Endothelial cell of umbilical vein (primary cell): Measurements from ENCODE around the gene TMEM203. TPM values are rescaled to one million over a fixed set of nuclear protein-coding genes. Genes with fewer than 3 reads are reported as not detected.

ENCODE experiments used
- BruUV-seq: library from RNA; stranded (reverse); fragments of 400-500 nt; replicated peaks from 2 replicates; lab custom pipeline; 2021; lab: Mats Ljungman, UMichigan
- CTCF ChIA-PET: fragments of 300-600, 350-600 bp; sonication (Branson Sonifier 250); formaldehyde crosslinking; loops from one replicate; lab custom pipeline; 2021; ENCODE audit warnings: antibody characterized with exemption, inconsistent platforms; lab: Charles Lee
- POLR2A ChIA-PET: fragments of 300-600, 350-600 bp; sonication (Branson Sonifier 250); formaldehyde crosslinking; loops from one replicate; lab custom pipeline; 2021; ENCODE audit warnings: antibody characterized with exemption, inconsistent platforms; lab: Charles Lee
- DNase-seq: peaks from one replicate; pipeline ENCODE4 v3.0.0-alpha.2; 2011; ENCODE audit warnings: low read depth, low spot score
- FAIRE-seq: peaks from 2 replicates; lab custom pipeline; 2011; peaks lifted over from hg19 to GRCh38; lab: Jason Lieb, UNC
- H2AFZ ChIP-seq: 2 replicates; pipeline ENCODE4 v1.6.0; 2012; ENCODE audit warnings: low read depth, low read length, control low read depth, inconsistent platforms
- H3K27ac ChIP-seq: 2 replicates; pipeline ENCODE4 v1.5.1; 2011; ENCODE audit warnings: low read depth, mild to moderate bottlenecking, control low read depth, low read length, moderate library complexity; ENCODE audit not compliant: insufficient read depth
- H3K27me3 ChIP-seq, 2 experiments: 2 replicates each; pipeline versions ENCODE4 v1.6.0 to v1.6.1; 2011; ENCODE audit warnings: low read length in 2 of 2, mixed read lengths in 1 of 2; ENCODE audit not compliant: control insufficient read depth in 2 of 2, insufficient read depth in 2 of 2
- H3K36me3 ChIP-seq, 2 experiments: 2 replicates in 1 of 2; 3 replicates in 1 of 2; pipeline ENCODE4 v1.5.1; 2011; ENCODE audit warnings: low read length in 2 of 2, mild to moderate bottlenecking in 1 of 2, moderate library complexity in 1 of 2; ENCODE audit not compliant: control insufficient read depth in 2 of 2, insufficient read depth in 2 of 2; ENCODE audit errors: extremely low read depth in 1 of 2
- H3K4me1 ChIP-seq: 3 replicates; pipeline ENCODE4 v1.5.1; 2011; ENCODE audit warnings: mild to moderate bottlenecking, low read length; ENCODE audit not compliant: control insufficient read depth, insufficient read depth; ENCODE audit errors: extremely low read depth
- H3K4me2 ChIP-seq: 2 replicates; pipeline ENCODE4 v1.6.1; 2011; ENCODE audit warnings: low read length, control low read depth, mixed read lengths; ENCODE audit not compliant: insufficient read depth
- H3K4me3 ChIP-seq, 3 experiments: fragments of 200-600 bp in 1 of 3; sonication (generic), shearing (Covaris generic) in 1 of 3; replicated peaks in 1 of 3; 2 replicates each; pipeline ENCODE4 v1.5.1; 2011 to 2016; ENCODE audit warnings: control low read depth in 3 of 3, low read length in 3 of 3, mild to moderate bottlenecking in 2 of 3, inconsistent platforms in 1 of 3, low read depth in 1 of 3, moderate library complexity in 1 of 3; ENCODE audit not compliant: insufficient read depth in 1 of 3
- H3K79me2 ChIP-seq: 2 replicates; pipeline ENCODE4 v1.6.0; 2012; ENCODE audit warnings: low read length, inconsistent platforms; ENCODE audit not compliant: control insufficient read depth, insufficient read depth
- H3K9ac ChIP-seq: replicated peaks from 2 replicates; pipeline ENCODE3; 2011; ENCODE audit warnings: low read length, control low read depth; ENCODE audit not compliant: insufficient read depth; ENCODE audit errors: extremely low read depth
- H3K9me1 ChIP-seq: replicated peaks from 3 replicates; pipeline ENCODE4 v1.6.0; 2011; ENCODE audit warnings: mild to moderate bottlenecking, low read length; ENCODE audit not compliant: control insufficient read depth, insufficient read depth; ENCODE audit errors: extremely low read depth
- H3K9me3 ChIP-seq: replicated peaks from 2 replicates; pipeline ENCODE4 v1.5.1; 2012; ENCODE audit warnings: low read length, inconsistent platforms; ENCODE audit not compliant: control insufficient read depth, insufficient read depth
- H4K20me1 ChIP-seq: replicated peaks from 2 replicates; pipeline ENCODE3; 2011; ENCODE audit warnings: mild to moderate bottlenecking, low read length; ENCODE audit not compliant: control insufficient read depth, insufficient read depth; ENCODE audit errors: extremely low read depth
- EZH2 ChIP-seq: IDR thresholded peaks from 2 replicates; pipeline ENCODE4 v1.6.1; 2012; ENCODE audit warnings: borderline replicate concordance, low read depth, mild to moderate bottlenecking, moderate library complexity, low read length, inconsistent platforms; ENCODE audit not compliant: severe bottlenecking
- GATA2 ChIP-seq: IDR thresholded peaks from 2 replicates; pipeline ENCODE4 v1.7.0; 2011; ENCODE audit warnings: low read depth, mild to moderate bottlenecking, moderate library complexity, mixed read lengths, low read length; ENCODE audit not compliant: insufficient read length, insufficient read depth
- JUN ChIP-seq: IDR thresholded peaks from 2 replicates; pipeline ENCODE4 v1.6.1; 2011; ENCODE audit warnings: borderline replicate concordance, low read depth; ENCODE audit not compliant: insufficient read length, insufficient read depth
- MYC ChIP-seq: IDR thresholded peaks from one replicate; pipeline ENCODE4 v1.6.1; 2011; ENCODE audit warnings: mild to moderate bottlenecking, low read depth, low read length
- POLR2A ChIP-seq: IDR thresholded peaks from 2 replicates; pipeline ENCODE4 v1.6.1; 2012; ENCODE audit warnings: low read depth, mild to moderate bottlenecking, control low read depth, low read length
- dilution Hi-C: fragments of 300-500 bp; cut with MboI; formaldehyde crosslinking; loops from one replicate; pipeline ENCODE4 v1.15.0; 2019; ENCODE audit warnings: low sequenced_read_pairs; ENCODE audit not compliant: extremely low pct_ligation_motif_present
- intact Hi-C: fragments of 100-400 bp; cut with micrococcal nuclease; formaldehyde crosslinking; loops from one replicate; pipeline ENCODE4 v1.10.0; 2022
- polyA plus RNA-seq, 4 experiments: library from polyadenylated mRNA; depleted of rRNA in 3 of 4; stranded (reverse) in 3 of 4; unstranded in 1 of 4; fragments of >200 nt; gene quantifications; 2 replicates each; pipeline versions ENCODE4 v1.2.1 to v1.2.3, GENCODE V29; 2011 to 2012; ENCODE audit warnings: missing spikeins in 1 of 4
- total RNA-seq: library from RNA; stranded (reverse); gene quantifications from 2 replicates; pipeline ENCODE4 v1.2.3, GENCODE V29; 2021
- TF ChIP-seq, protein P1 (sequence below): IDR thresholded peaks from 2 replicates; pipeline ENCODE4 v1.6.1; 2011; ENCODE audit not compliant: insufficient read depth, insufficient read length
- TF ChIP-seq, protein P2 (sequence below), 2 donors: IDR thresholded peaks; 1 replicate in 1 of 2; 2 replicates in 1 of 2; pipeline ENCODE4 v1.5.1; 2011; ENCODE audit warnings: low read length in 2 of 2, mild to moderate bottlenecking in 2 of 2, moderate library complexity in 2 of 2, control low read depth in 1 of 2, inconsistent platforms in 1 of 2, low read depth in 1 of 2; ENCODE audit not compliant: insufficient read depth in 1 of 2; ENCODE audit errors: extremely low read depth in 1 of 2

Gene TMEM203
- total and polyA plus RNA-seq, 2 donors (not counting 3 experiments of a cell fraction or from before 2014, with no cell fraction given) = 29.6 to 39.8 TPM

DNA sequence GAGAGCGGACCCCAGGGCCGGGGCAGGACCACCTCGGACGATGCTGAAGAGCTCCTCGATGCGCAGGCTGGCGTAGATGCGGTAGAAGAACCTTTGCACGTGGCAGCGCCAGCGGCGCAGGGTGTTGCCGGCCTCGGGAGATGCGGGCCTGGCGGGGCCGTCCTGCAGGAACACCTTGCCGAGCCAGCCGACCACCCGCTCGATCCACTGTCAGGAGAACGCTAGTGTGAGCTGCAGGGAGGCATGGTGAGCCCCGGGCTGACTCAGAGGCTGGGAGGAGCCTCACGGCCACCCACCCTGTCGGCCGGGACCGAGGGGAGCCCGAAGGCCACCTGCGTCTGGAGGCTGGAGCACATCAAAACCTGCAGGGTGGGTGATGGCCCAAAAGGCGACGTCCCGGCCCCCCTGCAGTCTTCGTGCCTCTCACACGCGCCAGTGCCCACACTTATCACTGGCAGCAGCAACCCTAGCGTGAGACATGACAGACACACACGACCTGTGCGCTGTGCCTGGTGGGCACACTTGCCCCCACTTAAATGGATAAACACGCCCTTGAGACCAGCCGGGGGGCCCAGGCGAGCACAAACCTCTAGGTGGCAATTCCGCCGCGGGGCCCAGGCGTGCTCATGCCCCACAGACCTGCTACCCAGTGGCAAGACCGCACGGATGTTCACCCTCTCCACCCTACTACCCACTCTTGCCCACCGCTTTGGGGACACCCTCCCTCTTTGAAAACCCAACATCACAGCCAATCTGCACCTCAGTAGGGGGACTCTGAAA is 20.4 kb downstream of the TMEM203 start:
- ChIA-PET CTCF (no interaction called here), POLR2A (no interaction called here)
- no TSS peak for BruUV-seq
- peaks cover 0 to 50% of the 10 kb centered on the region in 2 experiments for H3K36me3 ChIP-seq
- H3K27me3 ChIP-seq = no peaks in the 10 kb centered on the region
- no peaks in the 10 kb centered on the region for H3K9me3 ChIP-seq
- peaks cover 29% of the 10 kb centered on the region for H3K79me2 ChIP-seq
- no peak overlapping the region for H3K9ac ChIP-seq
- H4K20me1 ChIP-seq = no peaks in the 10 kb centered on the region
- no peak for TF ChIP-seq EZH2
- TF ChIP-seq, protein P1, sequence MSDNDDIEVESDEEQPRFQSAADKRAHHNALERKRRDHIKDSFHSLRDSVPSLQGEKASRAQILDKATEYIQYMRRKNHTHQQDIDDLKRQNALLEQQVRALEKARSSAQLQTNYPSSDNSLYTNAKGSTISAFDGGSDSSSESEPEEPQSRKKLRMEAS = no peak
- no peak for TF ChIP-seq POLR2A
- no peak overlapping the region for H3K27ac ChIP-seq
- intact Hi-C loops (no loop called here), dilution Hi-C loops (no loop called here)
- DNase-seq (no peak), FAIRE-seq (no peak)
- no peak overlapping the region for H2AFZ ChIP-seq
- H3K4me1 ChIP-seq = peaks cover 17% of the 10 kb centered on the region
- no peaks in the 10 kb centered on the region for H3K9me1 ChIP-seq
- no peak overlapping the region for H3K4me3 ChIP-seq
- H3K4me2 ChIP-seq = no peak overlapping the region

DNA sequence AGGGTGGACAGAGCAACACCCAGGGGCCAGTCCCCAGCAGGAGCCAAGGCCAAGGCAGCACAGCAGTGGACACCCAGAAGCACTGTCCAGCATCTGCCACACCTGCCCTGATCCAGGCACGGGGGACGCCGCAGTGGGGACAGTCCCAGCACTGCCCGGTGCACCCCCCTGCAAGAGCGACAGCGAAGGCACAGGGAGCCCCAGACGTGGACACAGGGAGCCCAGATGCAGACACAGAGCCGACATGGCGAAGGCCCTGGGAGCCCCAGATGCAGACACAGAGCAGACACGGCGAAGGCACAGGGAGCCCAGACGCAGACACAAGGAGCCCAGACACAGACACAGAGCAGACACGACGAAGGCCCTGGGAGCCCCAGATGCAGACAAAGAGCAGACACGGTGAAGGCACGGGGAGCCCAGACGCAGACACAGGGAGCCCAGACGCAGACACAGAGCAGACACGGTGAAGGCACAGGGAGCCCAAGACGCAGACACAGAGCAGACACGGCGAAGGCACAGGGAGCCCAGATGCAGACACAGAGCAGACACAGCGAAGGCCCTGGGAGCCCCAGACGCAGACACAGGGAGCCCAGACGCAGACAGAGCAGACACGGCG is 21.4 kb downstream of the TMEM203 start:
- no peaks in the 10 kb centered on the region for H4K20me1 ChIP-seq
- ChIA-PET CTCF (no interaction called here), POLR2A (interaction anchor here (0.6 kb wide), 1 partner anchor 61 kb away, joined by 6 read pairs; no protein-coding TSS in a partner anchor)
- H3K9me1 ChIP-seq = no peaks in the 10 kb centered on the region
- H3K4me3 ChIP-seq = no peak overlapping the region
- FAIRE-seq = no peak
- peaks cover 0 to 53% of the 10 kb centered on the region in 2 experiments for H3K36me3 ChIP-seq
- TF ChIP-seq POLR2A (no peak), JUN (no peak), MYC (no peak), GATA2 (no peak)
- TF ChIP-seq, protein P2, sequence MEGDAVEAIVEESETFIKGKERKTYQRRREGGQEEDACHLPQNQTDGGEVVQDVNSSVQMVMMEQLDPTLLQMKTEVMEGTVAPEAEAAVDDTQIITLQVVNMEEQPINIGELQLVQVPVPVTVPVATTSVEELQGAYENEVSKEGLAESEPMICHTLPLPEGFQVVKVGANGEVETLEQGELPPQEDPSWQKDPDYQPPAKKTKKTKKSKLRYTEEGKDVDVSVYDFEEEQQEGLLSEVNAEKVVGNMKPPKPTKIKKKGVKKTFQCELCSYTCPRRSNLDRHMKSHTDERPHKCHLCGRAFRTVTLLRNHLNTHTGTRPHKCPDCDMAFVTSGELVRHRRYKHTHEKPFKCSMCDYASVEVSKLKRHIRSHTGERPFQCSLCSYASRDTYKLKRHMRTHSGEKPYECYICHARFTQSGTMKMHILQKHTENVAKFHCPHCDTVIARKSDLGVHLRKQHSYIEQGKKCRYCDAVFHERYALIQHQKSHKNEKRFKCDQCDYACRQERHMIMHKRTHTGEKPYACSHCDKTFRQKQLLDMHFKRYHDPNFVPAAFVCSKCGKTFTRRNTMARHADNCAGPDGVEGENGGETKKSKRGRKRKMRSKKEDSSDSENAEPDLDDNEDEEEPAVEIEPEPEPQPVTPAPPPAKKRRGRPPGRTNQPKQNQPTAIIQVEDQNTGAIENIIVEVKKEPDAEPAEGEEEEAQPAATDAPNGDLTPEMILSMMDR (IDR thresholded peaks at IDR 0.05; ENCODE audit: extremely low read depth in 1 of 2, insufficient read depth in 1 of 2, low read depth in 1 of 2, low read length in 2 of 2) = no peak
- no peak overlapping the region for H3K27ac ChIP-seq
- no peak for DNase-seq
- no peaks in the 10 kb centered on the region for H3K27me3 ChIP-seq
- no peak overlapping the region for H3K4me2 ChIP-seq
- H2AFZ ChIP-seq = no peak overlapping the region
- peaks cover 21% of the 10 kb centered on the region for H3K79me2 ChIP-seq
- intact Hi-C loops = no loop called here
- H3K9me3 ChIP-seq = no peaks in the 10 kb centered on the region
- H3K4me1 ChIP-seq = peaks cover 9% of the 10 kb centered on the region
- H3K9ac ChIP-seq = no peak overlapping the region
- dilution Hi-C loops = no loop called here
- no TSS peak for BruUV-seq
